DMS114 treated with DMSO at 0.1 percent for 48 hours (cell line): Measurements from ENCODE around the gene FGFBP2.

ENCODE experiments used
- DNase-seq: peaks from one replicate; lab custom pipeline; 2025; ENCODE audit not compliant: unreplicated experiment; lab: John Stamatoyannopoulos, UW

The FGFBP2 gene

GRCh38 chr4:15968551-15969300, 5.8 kb upstream of the FGFBP2 start:
- no peak for DNase-seq

GRCh38 chr4:15965325-15965724, 2.4 kb upstream of the FGFBP2 start:
- no peak for DNase-seq

- no peak for DNase-seq
Observed at GRCh38 chr4:15964159-15964558, 1.2 kb upstream of the FGFBP2 start.

GRCh38 chr4:15963576-15963975, 601 bp upstream of the FGFBP2 start:
- no peak for DNase-seq

GRCh38 chr4:15961781-15962510, 1.0 kb downstream of the FGFBP2 start:
- no peak for DNase-seq

- DNase-seq = no peak
Observed at GRCh38 chr4:15958562-15958961, 4.4 kb downstream of the FGFBP2 start.

GRCh38 chr4:15956179-15956850, 6.7 kb downstream of the FGFBP2 start:
- DNase-seq = peak; percentile 19

- DNase-seq = no peak
Observed at GRCh38 chr4:15955670-15956069, 7.3 kb downstream of the FGFBP2 start.

- DNase-seq = no peak
Observed at GRCh38 chr4:15953625-15954024, 9.3 kb downstream of the FGFBP2 start.

- DNase-seq = no peak
Observed at GRCh38 chr4:15951781-15952180, 11.2 kb downstream of the FGFBP2 start.

- no peak for DNase-seq
Observed at GRCh38 chr4:15948826-15949225, 14.1 kb downstream of the FGFBP2 start.

GRCh38 chr4:15947684-15948083, 15.3 kb downstream of the FGFBP2 start:
- no peak for DNase-seq

GRCh38 chr4:15945516-15945915, 17.5 kb downstream of the FGFBP2 start:
- DNase-seq = no peak

- no peak for DNase-seq
Observed at GRCh38 chr4:15944895-15945294, 18.1 kb downstream of the FGFBP2 start.

GRCh38 chr4:15942283-15942682, 20.7 kb downstream of the FGFBP2 start:
- no peak for DNase-seq

- DNase-seq = no peak
Observed at GRCh38 chr4:15938640-15939039, 24.3 kb downstream of the FGFBP2 start, which contains the start of gene FGFBP1. Gene FGFBP1, minus strand, starts transcription at chr4:15938740. Its CDS starts 2,108 bp downstream, at chr4:15936632.

- DNase-seq = no peak
Observed at GRCh38 chr4:15938182-15938581, 24.8 kb downstream of the FGFBP2 start.

GRCh38 chr4:15936495-15936894, 26.5 kb downstream of the FGFBP2 start:
- no peak for DNase-seq

GRCh38 chr4:15935504-15936402, 27.2 kb downstream of the FGFBP2 start:
- no peak for DNase-seq

GRCh38 chr4:15934259-15934658, 28.7 kb downstream of the FGFBP2 start:
- no peak for DNase-seq
